GM12878 (cell line): ENCODE data around the gene CETP. TPM values are rescaled to one million over a fixed set of nuclear protein-coding genes. Genes with fewer than 3 reads are reported as not detected.

Source experiments
- BHLHE40 ChIP-seq, 2 experiments: fragments of 450-650 bp in 1 of 2; IDR thresholded peaks; 2 replicates each; pipeline ENCODE4 v1.6.1; 2011 to 2017; ENCODE audit warnings: low read depth in 2 of 2, borderline replicate concordance in 1 of 2, improper control_type of control experiment in 1 of 2, low read length in 1 of 2, mild to moderate bottlenecking in 1 of 2
- CHD2 ChIP-seq: IDR thresholded peaks from 2 replicates; pipeline ENCODE4 v1.6.1; 2011; ENCODE audit warnings: low read depth, low read length, improper control_type of control experiment, borderline replicate concordance
- KLF5 ChIP-seq: fragments of 450-650 bp; IDR thresholded peaks from 2 replicates; pipeline ENCODE4 v1.6.1; 2014; ENCODE audit warnings: mild to moderate bottlenecking; ENCODE audit not compliant: partially characterized antibody
- LARP7 ChIP-seq: fragments of 450-650 bp; IDR thresholded peaks from 2 replicates; pipeline ENCODE4 v1.6.1; 2017; ENCODE audit warnings: mild to moderate bottlenecking
- MEF2A ChIP-seq: IDR thresholded peaks from 2 replicates; pipeline ENCODE4 v1.6.1; 2011; ENCODE audit warnings: low read depth, mild to moderate bottlenecking, low read length, moderate library complexity; ENCODE audit not compliant: insufficient read depth
- MEF2B ChIP-seq: fragments of 450-650 bp; IDR thresholded peaks from 2 replicates; pipeline ENCODE4 v1.6.1; 2018; ENCODE audit warnings: mild to moderate bottlenecking, moderate library complexity; ENCODE audit not compliant: partially characterized antibody, poor library complexity, severe bottlenecking
- NR2F1 ChIP-seq: fragments of 450-650 bp; conservative IDR thresholded peaks from 2 replicates; pipeline ENCODE4 v1.6.1; 2017; ENCODE audit warnings: mild to moderate bottlenecking
- POLR2AphosphoS2 ChIP-seq: IDR thresholded peaks from 2 replicates; pipeline ENCODE4 v1.6.1; 2011; ENCODE audit warnings: low read depth, mild to moderate bottlenecking, low read length, improper control_type of control experiment, moderate library complexity
- SIN3A ChIP-seq: IDR thresholded peaks from 2 replicates; pipeline ENCODE4 v1.6.1; 2012; ENCODE audit warnings: low read depth, low read length, improper control_type of control experiment
- TBL1XR1 ChIP-seq: IDR thresholded peaks from 2 replicates; pipeline ENCODE4 v1.6.1; 2012; ENCODE audit warnings: low read depth, low read length, improper control_type of control experiment
- TCF12 ChIP-seq: IDR thresholded peaks from 2 replicates; pipeline ENCODE4 v1.6.1; 2011; ENCODE audit warnings: low read depth, mild to moderate bottlenecking, low read length
- YY1 ChIP-seq: IDR thresholded peaks from 2 replicates; pipeline ENCODE4 v1.6.1; 2011; ENCODE audit warnings: low read depth, mild to moderate bottlenecking, low read length
- ZNF24 ChIP-seq: fragments of 450-650 bp; IDR thresholded peaks from 2 replicates; pipeline ENCODE4 v1.6.1; 2017; ENCODE audit warnings: antibody characterized with exemption, mild to moderate bottlenecking
- polyA plus RNA-seq, 11 experiments: library from polyadenylated mRNA; depleted of rRNA in 4 of 11; unstranded in 6 of 11; stranded (reverse) in 5 of 11; fragments of >200 nt; fragmentation: Nextera tagmentation in 4 of 11; fragmentation: Illumina TruSeq in 1 of 11; extraction: Ambion mirVana in 4 of 11; extraction: Trizol in 1 of 11; gene quantifications; 1 replicate in 1 of 11; 2 replicates in 10 of 11; pipeline versions ENCODE4 v1.2.1 to v1.2.3, GENCODE V29; 2011 to 2016; ENCODE audit warnings: inconsistent platforms in 2 of 11, missing spikeins in 2 of 11, low read depth in 1 of 11
- total RNA-seq, 4 experiments: library from RNA; depleted of rRNA in 3 of 4; stranded (reverse); fragments of >200 nt in 3 of 4; fragmentation: Illumina TruSeq in 1 of 4; extraction: Trizol in 1 of 4; gene quantifications; 2 replicates each; pipeline versions ENCODE4 v1.2.1 to v1.2.3, GENCODE V29; 2013 to 2021
- TF ChIP-seq, protein P1 (sequence below): fragments of 450-650 bp; IDR thresholded peaks from 2 replicates; pipeline ENCODE4 v1.6.1; 2016; ENCODE audit warnings: mild to moderate bottlenecking
- TF ChIP-seq, protein P2 (sequence below): IDR thresholded peaks from 2 replicates; pipeline ENCODE4 v1.6.1; 2012; ENCODE audit warnings: low read depth, low read length, improper control_type of control experiment

CETP gene
- total and polyA plus RNA-seq, 10 of the 15 experiments (the other 5 are each of a cell fraction or from before 2014, with no cell fraction given), result 1.2 to 6.4 (median 2.1) TPM

DNA sequence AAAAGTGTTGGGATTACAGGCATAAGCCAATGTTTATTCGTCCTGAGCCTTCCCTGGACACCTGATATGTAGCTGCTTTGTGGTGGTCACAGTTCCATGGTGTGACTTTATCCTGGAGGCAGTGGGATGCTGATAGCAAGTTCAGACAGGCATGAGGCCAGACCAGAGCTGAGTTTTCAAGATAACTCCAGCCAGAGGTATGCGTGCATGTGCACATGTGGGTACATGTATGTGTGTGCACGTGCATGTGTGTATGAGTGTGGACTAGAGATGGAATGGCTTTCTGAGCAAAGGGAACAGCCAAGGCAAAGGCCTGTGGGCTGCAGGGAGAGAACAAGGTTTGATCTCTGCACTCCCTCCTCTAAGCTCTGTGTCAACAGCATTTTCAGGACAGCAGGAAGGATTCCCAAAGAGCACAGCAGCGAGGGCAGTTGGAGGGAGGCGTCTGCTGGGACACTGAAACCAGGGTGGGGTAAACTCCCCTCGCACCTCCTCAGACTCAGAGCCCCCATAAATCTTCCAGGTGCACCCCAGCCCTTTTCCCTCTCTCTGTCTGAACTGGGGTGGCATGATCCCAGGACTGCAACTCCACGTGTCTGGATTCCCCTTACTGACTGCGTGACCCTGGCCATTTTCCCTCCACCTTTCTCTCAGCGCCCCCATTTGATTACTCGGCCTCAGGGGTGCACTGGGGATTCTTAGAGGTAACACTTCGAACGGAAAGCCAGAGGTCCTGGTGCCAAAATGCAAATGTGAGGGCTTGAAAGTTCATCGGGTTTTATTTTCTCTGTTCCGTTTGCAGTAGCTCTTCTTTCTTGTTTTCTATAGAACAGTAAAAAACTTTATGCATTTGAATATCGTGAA, 42.9 kb downstream of the CETP start (continued):
- TF ChIP-seq BHLHE40 (IDR thresholded peaks at IDR 0.05; ENCODE audit: borderline replicate concordance in 1 of 2, low read depth in 2 of 2, low read length in 1 of 2) (peak; percentile 76 to 87; a peak in 3 of 4 replicates), SIN3A (no peak), MEF2B (peak; percentile 42), TBL1XR1 (no peak; the same call in 1 of the 2 replicates), YY1 (0 out of 2 replicates have a peak, but pooled peaks have one; percentile 36), LARP7 (0 out of 2 replicates have a peak, but pooled peaks have one; percentile 34), POLR2AphosphoS2 (0 out of 2 replicates have a peak, but pooled peaks have one; percentile 32), KLF5 (no peak), NR2F1 (peak; percentile 70), TCF12 (no peak), CHD2 (peak; percentile 15; the same call in 1 of the 2 replicates), ZNF24 (no peak), MEF2A (0 out of 2 replicates have a peak, but pooled peaks have one; percentile 5)
- TF ChIP-seq, protein P1, sequence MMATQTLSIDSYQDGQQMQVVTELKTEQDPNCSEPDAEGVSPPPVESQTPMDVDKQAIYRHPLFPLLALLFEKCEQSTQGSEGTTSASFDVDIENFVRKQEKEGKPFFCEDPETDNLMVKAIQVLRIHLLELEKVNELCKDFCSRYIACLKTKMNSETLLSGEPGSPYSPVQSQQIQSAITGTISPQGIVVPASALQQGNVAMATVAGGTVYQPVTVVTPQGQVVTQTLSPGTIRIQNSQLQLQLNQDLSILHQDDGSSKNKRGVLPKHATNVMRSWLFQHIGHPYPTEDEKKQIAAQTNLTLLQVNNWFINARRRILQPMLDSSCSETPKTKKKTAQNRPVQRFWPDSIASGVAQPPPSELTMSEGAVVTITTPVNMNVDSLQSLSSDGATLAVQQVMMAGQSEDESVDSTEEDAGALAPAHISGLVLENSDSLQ, result no peak
- TF ChIP-seq, protein P2, sequence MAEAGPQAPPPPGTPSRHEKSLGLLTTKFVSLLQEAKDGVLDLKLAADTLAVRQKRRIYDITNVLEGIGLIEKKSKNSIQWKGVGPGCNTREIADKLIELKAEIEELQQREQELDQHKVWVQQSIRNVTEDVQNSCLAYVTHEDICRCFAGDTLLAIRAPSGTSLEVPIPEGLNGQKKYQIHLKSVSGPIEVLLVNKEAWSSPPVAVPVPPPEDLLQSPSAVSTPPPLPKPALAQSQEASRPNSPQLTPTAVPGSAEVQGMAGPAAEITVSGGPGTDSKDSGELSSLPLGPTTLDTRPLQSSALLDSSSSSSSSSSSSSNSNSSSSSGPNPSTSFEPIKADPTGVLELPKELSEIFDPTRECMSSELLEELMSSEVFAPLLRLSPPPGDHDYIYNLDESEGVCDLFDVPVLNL, result no peak
